ENCODE results near the gene GAPDH.
"Not testable (repeated sequence)": the region's sequence is repeated elsewhere in the genome, so short reads cannot be mapped to it uniquely, and the experiment has no call there.

The GAPDH gene

DNA sequence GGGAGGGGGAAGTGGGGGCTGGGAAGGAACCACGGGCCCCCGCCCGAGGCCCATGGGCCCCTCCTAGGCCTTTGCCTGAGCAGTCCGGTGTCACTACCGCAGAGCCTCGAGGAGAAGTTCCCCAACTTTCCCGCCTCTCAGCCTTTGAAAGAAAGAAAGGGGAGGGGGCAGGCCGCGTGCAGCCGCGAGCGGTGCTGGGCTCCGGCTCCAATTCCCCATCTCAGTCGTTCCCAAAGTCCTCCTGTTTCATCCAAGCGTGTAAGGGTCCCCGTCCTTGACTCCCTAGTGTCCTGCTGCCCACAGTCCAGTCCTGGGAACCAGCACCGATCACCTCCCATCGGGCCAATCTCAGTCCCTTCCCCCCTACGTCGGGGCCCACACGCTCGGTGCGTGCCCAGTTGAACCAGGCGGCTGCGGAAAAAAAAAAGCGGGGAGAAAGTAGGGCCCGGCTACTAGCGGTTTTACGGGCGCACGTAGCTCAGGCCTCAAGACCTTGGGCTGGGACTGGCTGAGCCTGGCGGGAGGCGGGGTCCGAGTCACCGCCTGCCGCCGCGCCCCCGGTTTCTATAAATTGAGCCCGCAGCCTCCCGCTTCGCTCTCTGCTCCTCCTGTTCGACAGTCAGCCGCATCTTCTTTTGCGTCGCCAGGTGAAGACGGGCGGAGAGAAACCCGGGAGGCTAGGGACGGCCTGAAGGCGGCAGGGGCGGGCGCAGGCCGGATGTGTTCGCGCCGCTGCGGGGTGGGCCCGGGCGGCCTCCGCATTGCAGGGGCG, at the start of gene GAPDH:
TSS of gene GAPDH (plus strand) at position 595 of the 772 bp plus-strand sequence. CDS start 316 bp downstream, outside the sequence.
- peak; percentile 97 for DNase-seq (ENCODE audit: low spot score)

DNA sequence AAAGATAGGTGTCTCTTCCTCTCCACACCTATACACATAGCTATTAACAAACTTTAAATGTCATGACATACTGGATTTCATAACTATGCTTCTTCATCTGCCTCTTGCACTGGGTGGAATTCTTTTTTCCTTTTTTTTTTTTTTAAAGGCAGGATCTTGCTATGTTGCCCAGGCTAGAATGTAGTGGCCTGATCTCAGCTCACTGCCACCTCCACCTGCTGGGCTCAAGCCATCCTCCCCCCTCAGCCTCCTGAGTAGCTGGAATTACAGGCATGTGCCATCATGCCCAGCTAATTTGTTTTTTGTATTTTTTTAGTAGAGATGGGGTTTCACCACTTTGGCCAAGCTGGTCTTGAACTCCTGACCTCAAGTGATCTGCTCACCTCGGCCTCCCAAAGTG, 46.1 kb upstream of the GAPDH start:
- no peak for DNase-seq (ENCODE audit: low spot score)

DNA sequence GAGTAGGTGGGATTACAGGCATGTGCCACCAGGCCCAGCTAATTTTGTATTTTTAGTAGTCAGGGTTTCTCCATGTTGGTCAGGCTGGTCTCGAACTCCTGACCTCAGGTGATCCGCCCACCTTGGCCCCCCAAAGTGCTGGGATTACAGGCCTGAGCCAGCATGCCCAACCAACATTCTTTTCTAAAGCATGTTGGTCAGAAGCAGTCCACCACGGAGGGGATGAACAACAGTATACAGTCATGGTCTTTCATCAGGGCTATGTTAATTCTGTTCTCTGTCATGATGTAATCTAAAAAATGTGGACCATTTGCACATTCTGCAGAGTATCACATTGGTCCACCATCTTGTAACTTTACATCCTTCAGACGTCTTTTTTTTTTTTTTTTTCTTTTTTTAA, 44.9 kb upstream of the GAPDH start:
- DNase-seq (ENCODE audit: low spot score): no peak

DNA sequence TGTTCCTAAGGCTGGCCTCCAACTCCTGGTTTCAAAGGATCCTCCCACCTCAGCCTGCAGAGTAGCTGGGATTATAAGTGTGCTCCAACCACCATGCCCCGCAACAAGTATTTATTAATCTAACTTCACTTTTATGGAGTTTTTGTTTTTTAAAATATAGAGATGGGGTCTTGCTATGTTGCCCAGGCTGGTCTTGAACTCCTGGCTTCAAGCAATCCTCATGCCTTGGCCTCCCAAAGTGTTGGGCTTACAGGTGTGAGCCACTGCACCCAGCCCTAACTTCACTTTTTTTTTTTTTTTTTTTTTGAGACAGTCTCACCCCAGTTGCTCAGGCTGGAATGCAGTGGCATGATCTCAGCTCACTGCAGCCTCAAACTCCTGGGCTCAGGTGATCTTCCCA, 43.6 kb upstream of the GAPDH start:
- DNase-seq (ENCODE audit: low spot score): not testable (repeated sequence)

DNA sequence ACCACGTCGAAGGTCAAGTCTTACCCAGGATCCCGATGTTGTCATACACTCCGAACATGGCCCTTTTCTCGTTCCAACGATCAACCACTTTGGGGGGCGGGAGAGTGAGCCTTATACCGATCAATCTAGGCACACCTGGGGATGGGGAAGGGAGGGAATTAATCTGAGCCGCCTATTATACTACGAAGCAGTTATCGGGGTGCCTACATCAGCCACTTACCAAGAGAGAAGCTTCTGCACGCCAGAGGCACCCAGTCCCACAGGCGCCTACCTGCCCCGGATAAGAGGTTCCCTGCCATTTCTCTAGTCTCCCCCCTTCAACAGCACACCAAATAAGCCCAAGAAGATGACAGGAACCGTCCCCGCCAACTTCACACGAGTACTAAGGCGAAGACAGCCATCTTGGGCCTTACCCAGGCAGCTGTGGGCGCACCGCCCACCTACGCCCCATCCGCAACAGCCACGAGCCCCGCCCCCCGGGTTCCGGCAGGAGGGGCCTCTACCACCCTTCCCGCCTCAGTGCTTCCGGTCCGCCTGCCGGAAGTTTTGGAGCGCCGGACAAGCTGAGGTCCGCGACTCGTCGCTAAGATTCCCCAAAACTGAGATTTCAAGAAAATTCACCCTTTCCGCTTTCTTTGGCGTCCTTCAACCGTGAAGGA, 41.4 kb upstream of the GAPDH start, which contains the start of gene MRPL51:
TSS of gene MRPL51 (minus strand) at position 425 of the 659 bp plus-strand sequence. CDS start at position 299, 126 bp downstream.
- peak; percentile 96 for DNase-seq (ENCODE audit: low spot score)

DNA sequence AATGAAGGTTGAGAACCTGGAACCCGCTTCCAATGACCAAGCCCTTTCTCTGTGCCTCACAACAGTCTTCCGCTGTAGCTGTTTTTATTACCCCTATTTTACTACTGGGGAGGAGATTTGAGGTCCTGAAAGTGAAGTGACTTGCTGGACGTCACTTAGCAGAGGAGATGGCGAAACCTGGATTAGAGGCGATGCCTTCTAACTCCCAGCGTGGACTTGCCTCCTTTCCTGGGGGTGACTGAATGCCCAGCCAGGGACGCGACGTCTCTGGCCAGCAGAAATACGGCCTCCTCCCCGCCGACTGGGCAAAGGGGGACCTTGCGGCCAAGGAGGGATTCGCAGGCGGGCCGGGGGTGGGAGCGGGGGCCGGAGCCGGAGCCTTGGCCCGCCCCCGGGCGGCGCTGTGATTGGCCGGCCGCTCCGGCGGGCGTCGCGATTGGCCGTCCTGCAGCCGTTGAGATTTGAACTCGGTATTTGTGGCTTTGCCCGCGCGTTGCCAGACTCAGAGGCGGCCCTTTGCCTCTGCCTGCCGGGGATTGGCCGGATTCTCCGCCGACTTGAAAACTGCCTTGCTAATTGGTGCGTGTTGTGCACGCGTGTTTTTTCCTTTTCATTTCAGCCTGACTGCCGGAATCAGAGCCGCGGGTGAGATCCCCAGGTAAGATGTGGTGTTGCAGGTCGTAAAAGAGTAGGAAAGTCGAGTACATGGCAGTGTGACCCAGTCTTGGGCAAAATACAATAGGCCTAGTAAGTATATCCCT, 40.6 kb upstream of the GAPDH start, which contains the start of gene NCAPD2:
TSS of gene NCAPD2 (plus strand) at position 606 of the 761 bp plus-strand sequence. CDS start 997 bp downstream, outside the sequence.
- peak; percentile 96 for DNase-seq (ENCODE audit: low spot score)

DNA sequence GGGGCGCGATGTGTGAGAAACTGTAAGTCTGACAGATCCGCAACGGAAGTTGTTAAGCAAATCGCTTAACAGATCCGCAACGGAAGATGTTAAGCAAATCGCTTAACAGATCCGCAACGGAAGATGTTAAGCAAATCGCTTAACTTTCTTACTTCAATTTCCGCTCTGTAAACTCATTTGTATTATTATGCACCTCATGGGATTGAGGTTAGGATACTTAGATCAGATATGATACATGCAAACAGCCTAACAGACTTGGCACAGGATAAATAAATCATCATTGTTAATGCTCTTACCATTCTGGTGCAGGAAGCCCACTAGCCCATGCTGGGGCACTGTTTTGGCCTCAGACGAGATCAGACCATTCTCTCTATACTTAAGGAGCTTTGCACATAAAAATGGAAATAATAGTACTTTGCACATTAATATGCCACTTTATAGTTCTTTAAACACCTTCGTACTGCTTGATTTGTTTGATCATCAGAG, 40.0 kb upstream of the GAPDH start:
- DNase-seq (ENCODE audit: low spot score): no peak

DNA sequence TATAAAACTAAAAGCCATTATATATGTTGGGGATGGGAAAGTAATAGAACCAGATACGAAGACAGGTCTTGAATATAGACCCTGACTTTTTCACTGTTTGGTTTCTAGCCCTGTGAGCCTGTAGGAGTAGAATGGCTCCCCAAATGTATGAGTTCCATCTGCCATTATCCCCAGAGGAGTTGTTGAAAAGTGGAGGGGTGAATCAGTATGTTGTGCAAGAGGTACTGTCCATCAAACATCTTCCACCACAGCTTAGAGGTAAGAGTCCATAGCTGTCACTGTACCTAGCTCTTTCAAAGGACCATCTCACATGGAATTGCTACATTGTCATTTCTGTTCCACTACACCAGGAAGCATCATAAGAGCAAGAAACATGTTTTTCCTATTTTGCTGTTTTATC, 39.3 kb upstream of the GAPDH start:
- no peak for DNase-seq (ENCODE audit: low spot score)

DNA sequence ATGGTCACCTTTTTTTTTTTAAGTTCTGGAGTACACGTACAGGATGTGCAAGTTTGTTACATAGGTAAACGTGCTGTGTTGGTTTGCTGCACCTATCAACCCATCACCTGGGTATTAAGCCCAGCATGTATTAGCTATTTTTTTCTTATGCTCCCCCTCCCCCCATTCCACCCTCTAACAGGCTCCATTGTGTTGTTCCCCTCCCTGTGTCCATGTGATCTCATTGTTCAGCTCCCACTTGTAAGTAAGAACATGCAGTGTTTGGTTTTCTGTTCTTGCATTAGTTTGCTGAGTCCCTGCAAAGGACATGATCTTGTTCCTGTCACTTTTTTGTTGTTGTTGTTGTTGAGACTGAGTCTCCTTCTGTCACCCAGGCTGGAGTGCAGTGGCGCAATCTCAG, 37.0 kb upstream of the GAPDH start:
- DNase-seq (ENCODE audit: low spot score): not testable (repeated sequence)

DNA sequence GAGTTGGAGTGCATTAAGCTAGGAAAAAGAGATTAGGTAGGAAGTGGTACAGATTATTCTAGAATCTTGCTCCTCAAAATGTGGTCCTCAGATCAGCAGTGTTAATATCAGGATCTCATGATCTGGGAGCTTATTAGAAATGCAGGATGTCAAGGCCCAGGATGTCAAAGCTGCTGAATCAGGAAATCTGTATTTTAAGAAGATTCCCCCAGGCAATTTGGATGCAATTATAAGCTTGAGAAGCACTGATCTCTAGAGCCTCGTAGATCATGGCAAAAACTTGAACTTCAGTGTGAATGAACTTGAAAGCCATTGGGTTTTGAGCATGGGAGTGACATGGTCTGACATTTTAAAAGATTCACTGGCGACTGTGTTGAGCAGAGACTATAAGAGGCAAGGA, 33.9 kb upstream of the GAPDH start:
- no peak for DNase-seq (ENCODE audit: low spot score)

DNA sequence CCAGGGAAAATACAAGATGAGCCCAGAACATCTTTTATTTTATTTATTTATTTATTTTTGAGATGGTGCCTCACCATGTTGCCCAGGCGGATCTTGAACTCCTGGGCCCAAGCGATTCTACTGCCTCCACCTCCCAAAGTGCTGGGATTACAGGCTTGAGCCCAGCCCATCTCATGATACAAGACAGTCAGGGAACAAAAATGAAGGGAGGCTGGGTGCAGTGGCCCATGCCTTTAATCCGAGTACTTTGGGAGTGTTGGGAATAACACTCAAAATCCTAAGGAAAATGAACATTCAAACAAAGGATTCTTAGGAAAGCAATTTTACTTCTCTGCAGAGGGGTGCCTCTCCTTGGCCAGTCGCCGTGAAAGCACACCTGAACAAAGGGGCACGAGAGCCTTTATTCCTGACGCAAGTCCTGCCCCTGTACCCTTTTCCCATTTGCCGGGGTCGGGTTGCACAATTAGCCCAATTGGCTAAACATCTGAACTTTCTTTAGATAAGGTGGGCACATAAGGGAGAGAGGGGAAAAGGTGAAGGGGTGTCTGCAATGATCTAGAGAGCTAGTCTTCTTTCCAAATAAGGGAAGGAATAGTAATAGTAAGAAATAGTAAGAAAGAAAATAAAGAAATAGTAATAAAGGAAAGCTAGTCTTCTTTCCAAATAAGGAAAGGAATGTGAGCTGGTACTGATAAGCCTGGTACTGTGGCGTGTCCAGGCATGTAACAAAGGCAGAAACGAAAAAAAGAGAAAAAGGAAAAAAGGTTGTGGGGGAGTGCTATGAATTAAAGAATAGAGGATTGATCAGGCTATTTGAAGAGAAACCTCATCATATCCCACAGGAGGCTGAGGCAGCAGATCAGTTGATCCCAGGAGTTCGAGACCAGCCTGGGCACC, 27.0 kb upstream of the GAPDH start:
- no peak for DNase-seq (ENCODE audit: low spot score)

DNA sequence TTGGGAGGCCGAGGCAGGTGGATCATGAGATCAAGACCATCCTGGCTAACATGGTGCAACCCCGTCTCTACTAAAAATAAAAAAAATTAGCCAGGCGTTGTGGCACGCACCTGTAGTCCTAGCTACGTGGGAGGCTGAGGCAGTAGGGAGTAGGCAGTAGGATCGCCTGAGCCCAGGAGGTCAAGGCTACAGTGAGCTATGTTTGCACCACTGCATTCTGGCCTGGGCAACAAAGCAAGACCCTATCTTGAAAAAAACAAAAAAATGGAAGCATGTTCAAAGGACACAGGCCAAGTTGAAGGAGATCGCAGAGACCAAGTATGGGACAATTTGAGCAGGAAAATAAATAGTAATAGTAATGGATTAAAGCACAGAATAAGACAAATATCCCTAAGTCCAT, 26.2 kb upstream of the GAPDH start:
- no peak for DNase-seq (ENCODE audit: low spot score)

DNA sequence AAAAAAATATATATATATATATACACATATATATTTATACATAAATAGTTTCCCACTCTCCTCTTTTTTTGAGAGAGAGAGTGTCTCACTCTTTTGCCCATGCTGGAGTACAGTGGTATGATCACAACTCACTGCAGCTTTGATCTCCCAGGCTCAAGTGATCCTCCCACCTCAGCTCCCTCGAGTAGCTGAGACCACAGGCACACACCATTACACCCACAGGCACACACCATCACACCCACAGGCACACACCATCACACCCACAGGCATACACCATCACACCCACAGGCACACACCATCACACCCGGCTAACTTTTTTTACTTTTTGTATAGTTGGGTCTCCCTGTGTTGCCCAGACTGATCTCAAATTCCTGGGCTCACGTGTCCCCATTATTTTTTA, 14.1 kb upstream of the GAPDH start:
- DNase-seq (ENCODE audit: low spot score): no peak

DNA sequence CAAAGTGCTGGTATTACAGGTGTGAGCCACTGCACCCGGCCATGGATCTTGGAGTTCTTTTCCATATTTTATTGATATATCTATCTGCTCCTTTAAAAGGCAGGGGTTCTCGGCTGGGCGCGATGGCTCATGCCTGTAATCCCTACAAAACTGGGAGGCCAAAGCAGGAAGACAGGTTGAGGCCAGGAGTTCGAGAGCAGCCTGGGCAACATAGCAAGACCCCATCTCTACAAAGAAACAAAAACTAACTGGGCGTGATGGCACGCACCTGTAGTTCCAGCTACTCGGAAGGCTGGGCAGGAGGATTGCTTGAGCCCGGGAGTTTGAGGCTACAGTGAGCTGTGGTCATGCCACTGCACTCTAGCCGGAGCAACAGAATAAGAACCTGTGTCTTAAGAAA, 12.1 kb upstream of the GAPDH start:
- no peak for DNase-seq (ENCODE audit: low spot score)

DNA sequence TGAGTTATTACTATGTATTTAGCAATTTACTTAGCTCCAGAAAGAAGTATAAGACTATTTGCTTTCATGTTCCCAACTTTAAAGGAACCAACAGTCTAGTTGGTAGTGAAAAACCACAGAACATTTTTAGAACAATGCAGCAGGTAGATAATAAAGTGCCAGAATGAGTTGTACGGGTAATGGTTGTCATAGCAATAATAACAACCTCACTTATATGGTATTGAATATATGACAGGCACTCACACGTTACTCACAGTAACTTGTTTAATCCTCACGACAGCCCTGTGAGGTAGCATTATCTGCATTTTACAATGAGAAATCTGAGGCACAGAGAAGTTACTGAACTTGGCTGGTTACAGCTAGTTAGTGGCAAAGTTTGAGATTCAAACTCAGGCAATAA, 10.6 kb upstream of the GAPDH start:
- DNase-seq (ENCODE audit: low spot score): no peak

DNA sequence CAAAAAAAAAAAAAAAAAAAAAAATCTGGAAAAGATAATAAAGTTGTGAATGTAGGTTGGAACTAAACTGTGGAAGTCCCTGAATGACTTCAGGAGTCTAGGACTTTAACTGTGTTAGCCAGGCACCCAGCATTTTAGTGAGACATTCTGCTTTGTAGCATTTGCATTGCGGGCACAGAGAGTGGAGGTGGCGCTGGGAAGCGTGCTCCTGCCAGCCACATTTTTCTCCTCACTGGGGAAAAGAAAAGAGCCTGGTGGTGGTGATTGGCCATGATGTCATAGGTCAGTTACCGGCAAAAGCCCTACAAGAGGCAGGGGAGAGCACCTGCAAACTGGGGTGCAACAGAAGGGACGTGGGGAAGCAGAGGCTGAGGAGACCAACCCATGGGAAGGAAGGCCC, 9.7 kb upstream of the GAPDH start:
- DNase-seq (ENCODE audit: low spot score): no peak

DNA sequence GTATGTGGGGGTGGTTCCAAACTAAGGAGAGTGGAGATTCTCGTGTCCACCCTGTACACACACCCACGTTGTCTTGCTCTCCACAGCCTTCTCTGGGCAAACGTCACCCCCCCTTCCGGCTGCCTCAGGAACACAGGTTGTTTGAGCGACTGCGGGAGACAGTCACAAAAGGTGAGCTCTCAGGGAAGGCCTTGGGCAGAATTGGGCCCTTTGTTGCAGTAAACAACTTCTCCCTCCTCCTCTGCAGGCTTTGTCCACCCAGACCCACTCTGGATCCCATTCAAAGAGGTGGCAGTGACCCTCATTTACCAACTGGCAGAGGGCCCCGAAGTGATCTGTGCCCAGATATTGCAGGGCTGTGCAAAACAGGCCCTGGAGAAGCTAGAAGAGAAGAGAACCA, 8.1 kb upstream of the GAPDH start:
- no peak for DNase-seq (ENCODE audit: low spot score)

DNA sequence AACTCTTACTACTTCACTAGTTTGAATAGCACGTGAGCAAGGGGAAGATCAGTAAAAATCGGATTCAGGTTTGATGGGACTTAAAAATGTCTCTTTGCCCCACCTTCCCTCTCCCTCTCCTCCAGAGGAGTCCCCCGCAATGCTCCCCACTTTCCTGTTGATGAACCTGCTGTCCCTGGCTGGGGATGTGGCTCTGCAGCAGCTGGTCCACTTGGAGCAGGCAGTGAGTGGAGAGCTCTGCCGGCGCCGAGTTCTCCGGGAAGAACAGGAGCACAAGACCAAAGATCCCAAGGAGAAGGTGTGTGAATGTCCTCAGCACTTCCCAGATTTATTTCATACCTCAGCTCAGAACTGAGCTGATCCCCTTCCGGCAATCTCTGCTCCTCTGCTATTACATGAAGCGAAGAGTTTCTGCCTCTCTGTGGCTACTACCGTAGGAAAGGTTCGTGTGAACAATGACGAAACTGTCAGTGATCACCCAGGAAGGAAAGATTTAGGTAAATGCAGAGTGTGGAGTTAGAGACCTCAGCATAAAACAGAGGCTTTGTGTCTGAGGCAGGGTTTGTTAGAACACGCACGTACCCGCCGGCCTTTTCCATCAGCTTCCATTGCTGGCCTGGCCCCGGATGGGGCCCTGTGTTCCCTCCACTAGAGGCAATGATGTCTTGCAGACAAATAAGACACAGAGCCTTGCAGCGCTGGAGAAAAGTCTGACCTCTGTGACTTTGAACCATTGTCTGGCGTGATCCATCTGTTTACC, 7.4 kb upstream of the GAPDH start:
- DNase-seq (ENCODE audit: low spot score): no peak

DNA sequence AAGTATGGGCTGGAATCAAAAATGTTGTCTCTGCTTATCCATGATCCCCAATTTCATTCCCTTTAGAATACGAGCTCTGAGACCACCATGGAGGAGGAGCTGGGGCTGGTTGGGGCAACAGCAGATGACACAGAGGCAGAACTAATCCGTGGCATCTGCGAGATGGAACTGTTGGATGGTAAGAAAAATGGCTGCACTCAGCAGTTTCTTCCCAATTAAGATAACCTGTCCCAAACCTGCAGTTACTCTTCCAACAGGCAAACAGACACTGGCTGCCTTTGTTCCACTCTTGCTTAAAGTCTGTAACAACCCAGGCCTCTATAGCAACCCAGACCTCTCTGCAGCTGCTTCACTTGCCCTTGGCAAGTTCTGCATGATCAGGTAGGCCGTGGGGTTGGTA, 6.6 kb upstream of the GAPDH start:
- no peak for DNase-seq (ENCODE audit: low spot score)

DNA sequence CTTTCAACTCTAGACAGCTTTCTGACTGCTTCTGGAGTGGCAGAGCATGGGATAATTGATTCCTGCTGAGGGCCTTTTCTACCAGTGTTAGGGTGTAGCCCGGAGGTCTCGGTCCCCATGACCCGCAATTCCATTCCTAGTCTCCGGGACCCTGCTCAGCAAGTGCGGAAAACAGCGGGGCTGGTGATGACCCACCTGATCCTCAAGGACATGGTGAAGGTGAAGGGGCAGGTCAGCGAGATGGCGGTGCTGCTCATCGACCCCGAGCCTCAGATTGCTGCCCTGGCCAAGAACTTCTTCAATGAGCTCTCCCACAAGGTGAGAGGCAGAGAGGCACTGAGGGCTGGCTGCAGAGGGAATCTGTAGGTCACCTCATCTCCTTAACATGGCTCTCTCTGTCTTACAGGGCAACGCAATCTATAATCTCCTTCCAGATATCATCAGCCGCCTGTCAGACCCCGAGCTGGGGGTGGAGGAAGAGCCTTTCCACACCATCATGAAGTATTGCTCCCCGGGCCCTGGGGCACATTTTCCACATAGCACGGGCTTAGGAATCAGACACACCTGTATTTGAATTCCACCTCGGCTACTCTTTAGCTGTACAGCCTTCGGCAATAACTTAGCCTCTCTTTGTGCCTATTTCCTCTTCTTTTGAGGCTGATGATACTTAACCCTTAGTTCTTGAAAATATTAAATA, 5.6 kb upstream of the GAPDH start:
- no peak for DNase-seq (ENCODE audit: low spot score)
